ENCODE results near the gene SIK3.

DNA sequence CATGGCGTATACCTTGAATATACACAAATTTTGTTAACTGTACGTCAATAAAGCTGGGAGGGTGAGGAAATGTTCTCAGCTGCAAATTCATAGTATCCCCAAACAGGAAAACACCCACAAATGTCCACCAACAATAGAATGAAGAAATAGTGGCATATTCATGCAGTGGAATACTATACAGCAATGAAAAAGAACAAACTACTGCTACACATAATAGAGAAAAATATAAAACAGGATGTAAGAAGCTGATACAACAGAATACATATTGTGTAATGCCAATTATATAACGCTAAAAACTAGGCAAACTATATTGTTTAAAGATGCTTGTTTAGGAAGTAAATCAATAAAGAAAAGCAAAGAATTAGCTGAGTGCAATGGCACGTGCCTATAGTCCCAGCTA lies 81.5 kb downstream of the SIK3 start:
- TF ChIP-seq, protein P1, sequence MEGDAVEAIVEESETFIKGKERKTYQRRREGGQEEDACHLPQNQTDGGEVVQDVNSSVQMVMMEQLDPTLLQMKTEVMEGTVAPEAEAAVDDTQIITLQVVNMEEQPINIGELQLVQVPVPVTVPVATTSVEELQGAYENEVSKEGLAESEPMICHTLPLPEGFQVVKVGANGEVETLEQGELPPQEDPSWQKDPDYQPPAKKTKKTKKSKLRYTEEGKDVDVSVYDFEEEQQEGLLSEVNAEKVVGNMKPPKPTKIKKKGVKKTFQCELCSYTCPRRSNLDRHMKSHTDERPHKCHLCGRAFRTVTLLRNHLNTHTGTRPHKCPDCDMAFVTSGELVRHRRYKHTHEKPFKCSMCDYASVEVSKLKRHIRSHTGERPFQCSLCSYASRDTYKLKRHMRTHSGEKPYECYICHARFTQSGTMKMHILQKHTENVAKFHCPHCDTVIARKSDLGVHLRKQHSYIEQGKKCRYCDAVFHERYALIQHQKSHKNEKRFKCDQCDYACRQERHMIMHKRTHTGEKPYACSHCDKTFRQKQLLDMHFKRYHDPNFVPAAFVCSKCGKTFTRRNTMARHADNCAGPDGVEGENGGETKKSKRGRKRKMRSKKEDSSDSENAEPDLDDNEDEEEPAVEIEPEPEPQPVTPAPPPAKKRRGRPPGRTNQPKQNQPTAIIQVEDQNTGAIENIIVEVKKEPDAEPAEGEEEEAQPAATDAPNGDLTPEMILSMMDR (IDR thresholded peaks at IDR 0.05), result no peak
- no peak for TF ChIP-seq POLR2AphosphoS5 (IDR thresholded peaks at IDR 0.05)
- no peak for TF ChIP-seq POLR2A (IDR thresholded peaks at IDR 0.05)

All from prostate gland (tissue), 2 donors.